Ammon's horn (tissue), 1 donor: Measurements from ENCODE around the gene EPB41L2.

Source experiments
- DNase-seq: peaks from one replicate; pipeline ENCODE4 v3.0.0-alpha.2; 2016; ENCODE audit warnings: low spot score

Gene EPB41L2

DNA sequence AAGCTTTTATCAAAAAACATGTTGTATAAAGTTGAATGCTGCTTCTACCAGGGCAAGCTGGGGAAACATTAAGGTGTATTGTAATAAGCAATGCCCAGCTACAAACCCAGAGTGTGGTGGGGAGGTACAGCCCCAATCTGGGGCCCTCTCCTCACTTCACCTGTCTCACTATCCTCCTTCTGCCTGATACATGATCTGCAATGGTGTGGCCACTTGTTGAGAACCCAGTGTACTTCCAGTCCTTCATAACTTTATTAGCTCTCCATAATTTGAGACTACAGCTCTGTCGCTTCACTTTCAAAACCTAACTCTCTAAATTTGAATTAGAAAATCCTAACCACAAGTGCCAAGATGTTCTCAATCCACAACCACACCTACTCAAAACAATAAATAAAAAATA lies 84.9 kb downstream of the EPB41L2 start:
- no peak for DNase-seq

GRCh38 chr6:130975325-130975724 lies 87.7 kb downstream of the EPB41L2 start:
- DNase-seq, result no peak

DNA sequence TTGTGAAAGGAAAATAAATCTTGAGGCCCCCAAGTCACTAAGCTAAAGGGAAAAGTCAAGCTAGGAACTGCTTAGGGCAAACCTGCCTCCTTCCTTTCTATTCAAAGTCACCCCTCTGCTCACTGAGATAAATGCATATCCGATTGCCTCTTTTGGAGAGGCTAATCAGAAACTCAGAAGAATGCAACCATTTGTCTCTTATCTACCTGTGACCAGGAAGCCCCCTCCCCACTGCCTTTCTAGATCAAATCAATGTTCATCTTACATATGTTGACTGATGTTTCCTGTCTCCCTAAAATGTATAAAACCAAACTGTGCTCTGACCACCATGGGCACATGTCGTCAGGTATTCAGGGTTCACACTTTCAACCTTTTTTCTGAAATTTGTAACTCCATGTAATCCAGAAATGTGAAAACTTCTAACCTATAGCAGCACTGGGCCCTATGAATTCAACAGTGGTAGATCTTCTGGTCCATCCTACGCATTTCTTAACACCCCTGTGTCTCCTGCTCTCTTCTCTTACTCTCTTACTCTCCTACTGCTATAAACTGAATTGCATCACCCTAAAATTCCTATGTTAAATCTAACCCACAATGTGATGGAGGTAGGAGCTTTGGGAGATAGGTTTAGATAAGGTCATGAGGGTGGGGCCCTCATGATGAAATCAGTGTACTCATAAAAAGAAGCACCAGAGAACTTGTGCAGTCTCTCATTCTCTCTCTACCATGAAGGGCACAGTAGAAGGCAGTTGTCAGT lies 89.3 kb downstream of the EPB41L2 start:
- no peak for DNase-seq

DNA sequence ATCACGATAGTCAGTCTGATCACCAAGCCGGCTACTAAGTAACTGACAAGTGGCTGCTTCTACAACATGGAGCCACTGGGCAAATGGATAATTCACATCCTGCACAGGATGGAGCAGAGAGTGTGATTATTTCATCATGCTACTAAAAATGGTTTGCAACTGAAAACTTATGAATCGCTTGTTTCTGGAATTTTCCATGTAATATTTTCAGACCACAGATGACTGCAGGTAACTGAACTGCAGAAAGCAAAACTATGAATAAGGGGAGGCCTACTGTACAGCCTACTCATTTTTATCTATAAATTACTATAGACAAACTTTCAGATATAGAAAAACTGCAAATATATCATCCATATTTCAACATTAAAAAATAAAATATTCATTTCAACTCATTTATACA lies 91.5 kb downstream of the EPB41L2 start:
- DNase-seq, result no peak

GRCh38 chr6:130970839-130971410 lies 92.1 kb downstream of the EPB41L2 start:
- DNase-seq, result no peak

DNA sequence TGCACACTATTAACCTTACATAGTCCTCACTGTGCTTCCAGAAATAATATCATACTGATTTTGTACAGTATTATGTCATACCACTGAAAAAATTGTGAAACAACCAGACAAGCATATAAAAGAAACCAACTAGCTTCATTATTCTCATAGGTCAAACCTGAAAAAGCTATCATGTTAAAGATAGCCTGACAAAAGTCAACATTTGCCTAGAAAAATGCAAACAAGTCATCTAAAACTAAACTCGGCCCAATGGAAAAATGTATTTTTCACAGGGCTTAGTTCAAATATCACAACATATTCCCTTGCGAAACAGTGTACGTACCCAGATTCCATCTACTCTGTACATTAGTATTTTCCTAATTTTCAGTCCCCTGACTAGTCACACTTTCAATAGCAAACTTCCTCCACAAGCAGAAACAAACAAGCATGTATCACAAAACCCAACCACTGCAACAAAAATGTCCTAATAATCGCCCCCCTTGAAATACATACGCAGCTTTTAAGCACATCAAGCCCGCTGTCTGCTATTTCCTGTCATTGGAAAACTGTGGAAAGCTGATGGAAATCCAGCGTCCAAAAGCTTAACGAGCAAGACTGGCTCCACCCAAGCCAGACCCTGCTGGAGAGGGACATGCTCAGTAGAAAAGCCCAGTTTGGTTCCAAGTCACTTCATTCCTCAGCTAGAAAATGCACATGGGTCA lies 93.1 kb downstream of the EPB41L2 start:
- DNase-seq, result no peak

DNA sequence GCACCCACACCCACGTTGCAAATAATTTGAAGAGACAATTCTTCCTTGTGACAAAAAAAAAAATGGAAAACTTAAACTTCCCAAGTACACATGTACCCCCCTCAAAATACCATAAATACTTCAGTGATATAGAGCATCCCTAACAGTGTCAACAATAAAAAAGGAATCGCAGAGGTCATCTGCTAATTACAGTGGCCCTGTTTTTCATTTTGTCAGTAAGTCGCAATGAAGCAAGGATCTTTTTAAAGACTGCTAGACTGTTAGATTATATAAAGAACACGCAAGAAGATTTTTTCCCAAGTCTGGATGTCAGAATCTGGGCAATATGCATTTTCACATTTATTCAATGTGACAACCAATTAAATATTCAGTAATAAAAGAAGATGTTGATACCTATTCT lies 93.9 kb downstream of the EPB41L2 start:
- DNase-seq, result no peak

DNA sequence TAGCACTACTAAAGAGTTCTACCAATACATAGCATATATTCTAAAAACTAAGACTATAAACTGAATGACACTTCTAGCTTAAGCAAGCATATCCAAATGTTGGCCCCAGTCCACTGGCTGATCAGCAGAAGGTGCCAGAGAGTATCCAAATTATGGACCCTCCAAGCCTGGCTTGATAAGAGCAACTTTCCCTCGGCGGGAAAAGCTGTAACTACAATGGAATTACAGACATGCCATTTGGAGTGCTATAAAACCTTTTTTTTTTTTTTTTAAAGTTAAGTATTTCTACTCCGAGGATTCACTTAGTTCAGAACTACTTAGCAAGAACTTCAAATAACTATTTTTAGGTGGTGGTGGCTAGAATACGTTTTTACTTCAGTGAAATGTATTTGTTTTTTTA lies 94.6 kb downstream of the EPB41L2 start:
- no peak for DNase-seq

- peak; percentile 43 for DNase-seq
Measured at GRCh38 chr6:130967502-130968445, 95.3 kb downstream of the EPB41L2 start.

DNA sequence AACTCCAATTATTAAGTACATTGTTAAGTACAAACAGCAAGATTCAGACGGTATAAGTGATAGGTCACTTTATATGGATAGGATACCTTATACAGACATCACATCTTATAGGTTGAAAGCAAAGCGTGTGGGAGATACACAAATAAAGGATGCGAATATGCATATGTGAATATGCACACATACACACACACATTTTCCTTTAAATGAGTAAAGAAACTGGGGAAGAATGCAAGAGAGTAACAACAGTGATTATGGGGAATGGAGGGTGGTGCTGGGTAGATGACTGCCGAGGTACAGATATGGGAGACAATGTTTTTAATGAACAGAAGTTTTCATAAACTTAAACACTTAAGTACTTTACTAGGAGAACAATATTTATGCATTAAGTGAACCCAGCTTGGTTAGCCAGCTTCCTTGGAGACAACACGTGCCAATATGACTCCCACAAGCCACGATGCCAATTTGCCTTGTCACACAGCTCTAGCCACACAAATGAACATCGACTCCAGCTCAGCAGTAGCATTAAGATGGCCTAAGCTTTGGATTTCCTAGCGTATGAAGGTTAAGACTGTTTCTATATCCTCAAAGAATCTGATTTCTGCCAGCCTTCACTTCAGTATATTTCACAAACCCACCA lies 96.6 kb downstream of the EPB41L2 start:
- no peak for DNase-seq

DNA sequence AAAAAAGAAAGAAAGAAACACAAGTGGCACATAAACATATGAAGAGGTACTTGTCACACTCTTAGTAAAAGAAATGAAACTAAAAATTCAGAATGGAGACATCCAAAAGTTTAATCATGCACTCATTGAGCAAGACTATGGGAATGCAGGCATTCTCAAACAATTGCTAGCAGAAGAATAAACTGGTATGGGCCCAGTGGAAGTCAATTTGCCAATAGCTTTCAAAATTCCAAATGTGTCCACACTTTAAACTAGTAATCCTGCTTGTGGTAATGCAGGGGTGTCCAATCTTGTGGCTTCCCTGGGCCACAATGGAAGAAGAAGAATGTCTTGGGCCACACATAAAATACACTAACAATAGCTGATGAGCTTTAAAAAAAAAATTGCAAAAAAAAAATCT lies 97.4 kb downstream of the EPB41L2 start:
- DNase-seq, result no peak

DNA sequence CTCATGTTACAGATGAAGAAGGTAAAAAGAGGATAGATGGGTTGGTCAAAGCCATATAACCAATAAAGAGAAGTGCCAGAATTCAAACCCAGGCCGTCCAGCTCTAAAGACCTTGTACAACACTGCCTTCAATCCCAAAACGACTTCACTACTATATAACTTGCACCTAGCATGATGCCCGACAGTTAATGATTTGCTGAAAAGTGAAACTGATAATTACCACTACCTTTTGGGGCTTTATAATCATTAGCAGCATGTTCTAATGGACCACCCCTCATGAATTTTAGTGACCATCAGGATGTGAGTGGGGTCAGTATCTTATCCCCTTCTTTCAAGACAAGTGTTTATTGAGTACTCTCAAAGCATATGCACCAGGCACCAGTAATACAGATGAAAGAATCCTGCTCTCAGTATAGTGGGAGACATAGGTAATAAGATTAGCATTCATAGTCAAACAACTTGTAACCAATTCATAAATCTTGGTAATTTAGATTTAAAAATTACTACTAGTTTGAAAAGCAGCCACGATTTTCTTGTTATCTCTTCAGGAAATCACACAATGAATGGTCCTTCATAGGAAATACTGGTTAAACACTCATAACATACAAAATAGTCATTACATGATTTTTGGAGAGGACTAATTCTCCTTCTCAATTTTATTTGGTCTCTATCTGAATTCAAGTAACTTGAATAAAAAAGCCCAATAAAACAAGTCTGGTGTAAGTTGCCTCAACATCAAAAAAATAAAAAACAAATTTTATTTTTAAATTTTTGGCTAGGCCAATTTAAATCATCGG lies 98.0 kb downstream of the EPB41L2 start:
- no peak for DNase-seq

DNA sequence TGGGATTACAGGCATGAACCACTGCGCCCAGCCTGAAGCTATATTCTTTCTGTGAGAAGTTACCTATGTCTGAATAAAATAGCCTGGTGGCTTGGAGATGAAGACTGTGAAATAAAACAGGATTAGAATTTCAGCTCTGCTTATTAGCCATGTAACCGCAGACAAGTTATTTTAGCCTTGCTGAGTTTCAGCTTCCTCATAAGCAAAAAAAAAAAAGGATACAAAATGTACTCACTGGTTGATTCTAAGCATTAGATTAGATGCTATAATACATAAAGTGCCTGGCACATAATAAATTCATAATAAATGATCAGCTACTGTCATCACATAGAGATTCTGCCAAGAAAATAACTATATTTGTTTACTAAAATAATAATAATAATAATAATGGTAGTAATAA lies 98.8 kb downstream of the EPB41L2 start:
- DNase-seq, result no peak

- DNase-seq, result peak; percentile 59
Measured at GRCh38 chr6:130962966-130963365, 100.1 kb downstream of the EPB41L2 start.

DNA sequence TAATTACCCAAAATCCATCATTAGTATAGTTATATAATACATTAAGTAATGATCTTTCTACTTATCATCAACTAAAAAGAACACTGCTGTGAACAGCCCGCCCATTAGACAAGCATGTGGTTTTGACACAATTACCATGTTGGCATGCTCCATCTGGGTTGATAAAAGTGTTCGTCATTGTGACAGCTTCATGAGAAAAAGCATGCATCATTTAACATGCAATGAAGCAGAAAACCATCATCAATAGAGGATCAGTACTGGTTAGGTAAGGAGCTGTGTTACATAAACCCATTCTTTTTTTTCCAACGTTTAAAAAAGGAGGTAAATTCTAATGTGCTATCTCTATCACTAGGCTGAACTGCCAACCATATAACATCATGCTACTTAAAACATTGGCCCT lies 101.9 kb downstream of the EPB41L2 start:
- DNase-seq, result no peak

DNA sequence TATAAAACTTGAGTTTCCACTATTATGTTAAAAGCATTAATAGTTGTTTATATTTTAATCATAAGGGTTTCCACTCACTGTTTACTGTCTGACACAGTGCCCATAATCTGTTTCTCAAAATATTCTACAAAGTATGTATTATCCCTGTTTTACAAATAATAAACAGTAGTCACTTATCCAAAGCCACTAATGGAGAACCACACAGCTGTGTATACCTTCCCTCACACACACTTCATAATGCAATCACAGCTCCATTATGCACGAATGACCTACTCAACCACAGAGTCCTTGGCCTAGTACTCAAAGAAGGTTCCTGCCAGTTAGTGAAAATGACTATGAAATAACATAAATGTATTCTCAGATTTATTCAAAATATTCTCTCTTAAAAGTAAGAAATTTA lies 103.1 kb downstream of the EPB41L2 start:
- no peak for DNase-seq

GRCh38 chr6:130958468-130958867 lies 104.6 kb downstream of the EPB41L2 start:
- DNase-seq, result no peak

DNA sequence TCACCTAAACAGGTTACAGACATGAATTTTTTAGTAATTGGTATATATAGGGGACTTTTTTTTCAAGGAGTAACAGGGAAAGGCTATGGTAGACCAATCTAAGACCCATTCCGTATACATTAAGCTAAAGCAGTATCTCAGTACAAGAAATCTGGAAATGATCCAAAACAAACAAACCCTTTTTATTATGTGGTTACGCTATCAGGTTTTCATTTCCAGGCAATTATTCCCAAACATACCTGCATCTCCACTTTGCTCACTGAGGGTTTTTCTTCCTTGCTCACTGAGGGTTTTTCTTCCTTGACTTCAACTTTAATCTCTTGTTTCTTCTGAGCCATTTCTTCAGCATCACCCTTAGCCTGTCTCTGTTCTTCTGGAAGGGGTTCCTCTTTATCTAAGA lies 107.3 kb downstream of the EPB41L2 start:
- DNase-seq, result no peak

DNA sequence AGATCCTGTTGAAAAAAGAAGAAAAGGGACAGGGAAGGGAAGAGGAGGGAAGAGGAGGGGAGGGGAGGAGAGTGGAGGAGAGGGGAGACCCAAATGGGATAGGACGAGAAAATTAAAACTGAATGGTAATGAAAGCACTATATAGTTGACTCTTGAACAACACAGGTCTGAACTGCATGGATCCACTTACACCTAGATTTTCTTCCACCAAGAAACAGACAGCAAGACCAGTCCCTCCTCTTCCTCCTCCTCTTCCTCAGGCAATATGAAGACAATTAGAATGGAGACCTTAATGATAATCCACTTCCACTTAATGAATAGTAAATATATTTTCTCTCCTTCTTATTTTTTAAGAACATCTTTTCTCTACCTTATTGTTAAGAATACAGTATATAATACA lies 113.5 kb downstream of the EPB41L2 start:
- no peak for DNase-seq

DNA sequence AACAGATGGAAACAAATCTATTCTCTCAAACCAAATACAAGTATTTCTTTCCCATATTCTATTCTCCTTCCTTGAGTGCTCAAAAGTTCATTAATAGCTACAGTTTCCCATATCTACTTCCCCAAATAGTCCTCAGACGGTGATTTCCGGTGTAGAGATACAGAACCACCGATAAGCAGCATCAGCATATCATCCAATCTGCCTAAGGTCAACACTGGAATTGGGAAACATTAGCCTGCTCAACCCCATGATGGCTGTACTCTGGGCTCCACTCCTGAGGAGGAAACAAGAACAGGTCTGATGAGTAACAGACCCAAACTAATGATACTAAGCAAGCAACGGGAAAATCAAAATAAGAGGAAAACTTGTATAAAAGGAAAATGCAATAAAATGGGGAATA lies 115.6 kb downstream of the EPB41L2 start:
- DNase-seq, result no peak

- no peak for DNase-seq
Measured at GRCh38 chr6:130946076-130946475, 117.0 kb downstream of the EPB41L2 start.
